SK-N-MC (cell line): ENCODE data around the gene CELF2.

Experiments
- DNase-seq: peaks from one replicate; pipeline ENCODE4 v3.0.0-alpha.2; 2011; ENCODE audit warnings: low read depth, low spot score
- H3K27ac ChIP-seq: fragments of 200-600 bp; sonication (generic); 2 replicates; pipeline ENCODE4 v1.5.1; 2016; ENCODE audit warnings: mixed run types
- H3K36me3 ChIP-seq: fragments of 200-600 bp; sonication (generic); 2 replicates; pipeline ENCODE4 v1.6.1; 2017; ENCODE audit warnings: antibody characterized with exemption, low read length, mixed read lengths; ENCODE audit not compliant: insufficient read depth
- H3K4me3 ChIP-seq: fragments of 200-600 bp; sonication (generic); 2 replicates; pipeline ENCODE4 v1.5.1; 2016
- H3K9ac ChIP-seq: fragments of 200-600 bp; sonication (generic); 2 replicates; pipeline ENCODE4 v1.8.0; 2017; ENCODE audit warnings: mixed run types, mixed read lengths; ENCODE audit not compliant: insufficient read length
- H3K9me3 ChIP-seq: fragments of 200-600 bp; sonication (generic); 2 replicates; pipeline ENCODE4 v1.6.1; 2017; ENCODE audit warnings: low read depth, mild to moderate bottlenecking, antibody characterized with exemption, low read length, moderate library complexity, mixed read lengths
- EZH2 ChIP-seq: fragments of 200-600 bp; sonication (generic); IDR thresholded peaks from one replicate; pipeline ENCODE4 v1.6.1; 2017; ENCODE audit warnings: antibody characterized with exemption
- FOXP2 ChIP-seq: optimal IDR thresholded peaks from 2 replicates; pipeline ENCODE3; 2011; ENCODE audit warnings: mild to moderate bottlenecking, moderate library complexity; ENCODE audit not compliant: insufficient read depth; ENCODE audit errors: extremely low read length, control extremely low read depth
- POLR2AphosphoS5 ChIP-seq: IDR thresholded peaks from 2 replicates; pipeline ENCODE4 v1.6.1; 2012; ENCODE audit warnings: mild to moderate bottlenecking, low read depth, low read length, borderline replicate concordance

CELF2 gene

GRCh38 chr10:11017570-11018431 lies at the start of gene CELF2:
Gene CELF2 (plus strand): TSS chr10:11017872. CDS start chr10:11018090, 218 bp downstream.
- no peak for DNase-seq
- Histone ChIP-seq H3K9me3 (no peaks in the 10 kb centered on the region), H3K36me3 (no peaks in the 10 kb centered on the region), H3K4me3 (peak within 1 kb of the TSS; percentile 33; the same call in 1 of the 2 replicates), H3K9ac (no peak within 1 kb of the TSS), H3K27ac (no peak within 1 kb of the TSS)
- TF ChIP-seq EZH2 (no peak), FOXP2 (no peak), POLR2AphosphoS5 (no peak)

GRCh38 chr10:10968257-10968588 lies 49.4 kb upstream of the CELF2 start:
- no peak overlapping the region for H3K9ac ChIP-seq
- no peaks in the 10 kb centered on the region for H3K9me3 ChIP-seq
- DNase-seq: no peak
- no peak overlapping the region for H3K4me3 ChIP-seq
- no peak overlapping the region for H3K27ac ChIP-seq
- TF ChIP-seq FOXP2 (no peak), POLR2AphosphoS5 (no peak), EZH2 (no peak)
- no peaks in the 10 kb centered on the region for H3K36me3 ChIP-seq

- Histone ChIP-seq H3K9ac (no peak overlapping the region), H3K4me3 (no peak overlapping the region), H3K9me3 (no peaks in the 10 kb centered on the region), H3K36me3 (no peaks in the 10 kb centered on the region), H3K27ac (no peak overlapping the region)
- TF ChIP-seq EZH2: no peak
- TF ChIP-seq POLR2AphosphoS5: no peak
- no peak for TF ChIP-seq FOXP2
- DNase-seq: no peak
Measured at GRCh38 chr10:10973310-10973709, 44.4 kb upstream of the CELF2 start.

GRCh38 chr10:10975647-10976046 lies 42.0 kb upstream of the CELF2 start:
- no peak for TF ChIP-seq FOXP2
- TF ChIP-seq EZH2: no peak
- no peak for TF ChIP-seq POLR2AphosphoS5
- DNase-seq: no peak
- Histone ChIP-seq H3K9ac (no peak overlapping the region), H3K27ac (no peak overlapping the region), H3K36me3 (no peaks in the 10 kb centered on the region), H3K9me3 (no peaks in the 10 kb centered on the region), H3K4me3 (no peak overlapping the region)

- TF ChIP-seq FOXP2: no peak
- TF ChIP-seq POLR2AphosphoS5: no peak
- TF ChIP-seq EZH2: no peak
Measured at GRCh38 chr10:10976652-10977051, 41.0 kb upstream of the CELF2 start.

GRCh38 chr10:10977226-10977956 lies 40.3 kb upstream of the CELF2 start:
- Histone ChIP-seq H3K27ac (no peak overlapping the region), H3K36me3 (no peaks in the 10 kb centered on the region), H3K9me3 (no peaks in the 10 kb centered on the region), H3K4me3 (no peak overlapping the region), H3K9ac (no peak overlapping the region)
- DNase-seq: no peak
- TF ChIP-seq FOXP2 (no peak), POLR2AphosphoS5 (no peak), EZH2 (no peak)

More at GRCh38 chr10:10976652-10977051, 41.0 kb upstream of the CELF2 start:
- no peak for DNase-seq
- Histone ChIP-seq H3K36me3 (no peaks in the 10 kb centered on the region), H3K27ac (no peak overlapping the region), H3K4me3 (no peak overlapping the region), H3K9ac (no peak overlapping the region), H3K9me3 (no peaks in the 10 kb centered on the region)

GRCh38 chr10:10977978-10978377 lies 39.7 kb upstream of the CELF2 start:
- Histone ChIP-seq H3K27ac (no peak overlapping the region), H3K9ac (no peak overlapping the region), H3K4me3 (no peak overlapping the region), H3K9me3 (no peaks in the 10 kb centered on the region), H3K36me3 (no peaks in the 10 kb centered on the region)
- no peak for TF ChIP-seq POLR2AphosphoS5
- no peak for TF ChIP-seq EZH2
- TF ChIP-seq FOXP2: no peak
- no peak for DNase-seq

- no peak overlapping the region for H3K4me3 ChIP-seq
- no peak overlapping the region for H3K27ac ChIP-seq
- no peaks in the 10 kb centered on the region for H3K36me3 ChIP-seq
- no peak overlapping the region for H3K9ac ChIP-seq
- DNase-seq: no peak
- TF ChIP-seq FOXP2 (no peak), EZH2 (no peak), POLR2AphosphoS5 (no peak)
- no peaks in the 10 kb centered on the region for H3K9me3 ChIP-seq
Measured at GRCh38 chr10:10985361-10985760, 32.3 kb upstream of the CELF2 start.

- Histone ChIP-seq H3K9ac (no peak overlapping the region), H3K27ac (no peak overlapping the region), H3K36me3 (no peaks in the 10 kb centered on the region), H3K9me3 (no peaks in the 10 kb centered on the region), H3K4me3 (no peak overlapping the region)
- no peak for DNase-seq
- TF ChIP-seq EZH2 (no peak), POLR2AphosphoS5 (no peak), FOXP2 (no peak)
Measured at GRCh38 chr10:10986606-10987005, 31.1 kb upstream of the CELF2 start.
